Activated CD4-positive, alpha-beta T cell treated with anti-CD3 and anti-CD28 coated beads for 4 hours (primary cell): ENCODE measurements around the gene GPA33.

Source experiments
- DNase-seq, 2 donors: peaks; one replicate each; pipeline ENCODE4 v3.0.0-alpha.2; 2020

GPA33 gene, protein sequence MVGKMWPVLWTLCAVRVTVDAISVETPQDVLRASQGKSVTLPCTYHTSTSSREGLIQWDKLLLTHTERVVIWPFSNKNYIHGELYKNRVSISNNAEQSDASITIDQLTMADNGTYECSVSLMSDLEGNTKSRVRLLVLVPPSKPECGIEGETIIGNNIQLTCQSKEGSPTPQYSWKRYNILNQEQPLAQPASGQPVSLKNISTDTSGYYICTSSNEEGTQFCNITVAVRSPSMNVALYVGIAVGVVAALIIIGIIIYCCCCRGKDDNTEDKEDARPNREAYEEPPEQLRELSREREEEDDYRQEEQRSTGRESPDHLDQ

DNA sequence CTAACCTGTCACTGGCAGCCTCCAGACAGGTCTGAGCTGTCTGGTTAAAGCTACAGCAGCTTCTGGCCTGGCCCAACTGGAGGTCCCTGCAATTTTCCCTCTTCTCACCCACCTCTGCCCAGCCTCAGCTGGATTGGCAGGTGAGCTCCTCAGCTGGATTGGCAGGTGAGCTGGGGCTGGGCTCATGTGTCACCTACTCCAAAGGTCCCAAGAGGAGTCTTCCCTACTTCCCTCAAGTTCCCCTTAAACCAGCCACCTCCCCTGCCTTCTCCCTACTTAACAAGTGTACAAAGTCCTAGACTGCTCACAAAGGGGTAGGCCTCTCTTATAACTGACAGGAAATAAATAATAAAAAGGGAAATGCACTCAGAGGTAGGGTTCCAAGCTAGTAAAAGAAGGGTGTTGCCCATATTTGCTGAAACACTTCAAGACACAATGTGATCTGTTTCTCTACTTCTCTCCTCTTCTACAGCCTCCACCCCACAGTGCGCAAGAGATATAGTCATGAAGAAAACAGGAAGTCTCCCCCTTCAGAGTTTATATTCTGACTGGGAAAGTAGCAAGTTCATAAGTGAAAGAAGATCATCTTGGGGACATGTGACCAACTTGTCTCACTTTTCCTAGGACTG, at the start of gene GPA33:
Gene GPA33 (minus strand): TSS at position 64 of the 629 bp plus-strand sequence. CDS start 90 bp downstream, outside the sequence.
- peak in 1 of 2 donors; percentile 14 for DNase-seq

DNA sequence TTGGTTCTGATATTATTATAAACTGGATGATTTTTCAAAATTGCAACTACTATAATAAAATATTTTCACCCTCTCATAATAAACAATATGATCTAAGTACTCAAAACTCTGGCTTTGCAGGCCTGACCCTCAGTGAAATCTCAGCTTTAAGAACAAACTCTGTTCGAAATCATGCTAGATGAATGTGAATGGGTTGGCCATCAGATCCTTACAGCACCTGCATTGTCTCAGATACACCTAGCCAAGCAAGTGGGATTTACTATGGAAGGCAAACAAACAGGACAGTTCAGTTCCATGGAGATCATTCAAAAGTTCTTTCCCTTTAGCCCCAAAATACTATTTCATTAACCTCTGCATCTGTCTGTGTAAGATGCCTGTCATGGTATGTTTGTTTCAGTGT, 48.5 kb upstream of the GPA33 start:
- no peak for DNase-seq

DNA sequence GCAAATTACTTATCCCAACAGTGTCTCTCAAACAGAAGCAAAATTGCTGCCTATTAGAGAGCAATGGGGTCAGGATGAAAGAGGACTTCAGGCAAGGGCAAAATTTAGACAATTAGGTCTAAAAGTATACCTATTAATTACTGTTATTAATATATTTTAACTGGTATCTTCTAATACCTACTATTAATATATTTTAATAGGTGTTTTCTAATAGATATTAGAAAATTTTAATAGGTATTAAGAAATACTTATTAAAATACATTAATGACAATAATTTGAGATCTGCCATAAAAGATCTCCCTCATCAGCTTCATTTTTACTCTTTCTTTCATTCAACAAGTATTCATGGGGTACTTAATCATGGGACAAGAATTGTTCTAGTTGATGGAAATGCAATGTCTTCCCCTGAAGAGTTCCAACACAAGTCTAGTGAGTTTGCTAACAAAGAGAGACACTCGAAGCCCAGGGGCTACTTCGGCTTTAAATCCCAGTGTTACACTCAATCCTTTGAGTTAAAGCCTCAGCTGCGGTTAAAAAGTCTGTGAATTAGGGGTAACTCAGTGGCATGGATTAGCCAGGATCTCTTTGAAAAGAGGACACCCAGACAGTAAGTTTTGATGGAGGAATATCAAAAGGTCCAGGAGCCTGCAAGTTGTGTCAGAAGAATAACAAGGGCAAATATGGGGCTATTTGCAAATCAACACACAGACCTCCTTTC, 47.8 kb upstream of the GPA33 start:
- DNase-seq, result no peak

DNA sequence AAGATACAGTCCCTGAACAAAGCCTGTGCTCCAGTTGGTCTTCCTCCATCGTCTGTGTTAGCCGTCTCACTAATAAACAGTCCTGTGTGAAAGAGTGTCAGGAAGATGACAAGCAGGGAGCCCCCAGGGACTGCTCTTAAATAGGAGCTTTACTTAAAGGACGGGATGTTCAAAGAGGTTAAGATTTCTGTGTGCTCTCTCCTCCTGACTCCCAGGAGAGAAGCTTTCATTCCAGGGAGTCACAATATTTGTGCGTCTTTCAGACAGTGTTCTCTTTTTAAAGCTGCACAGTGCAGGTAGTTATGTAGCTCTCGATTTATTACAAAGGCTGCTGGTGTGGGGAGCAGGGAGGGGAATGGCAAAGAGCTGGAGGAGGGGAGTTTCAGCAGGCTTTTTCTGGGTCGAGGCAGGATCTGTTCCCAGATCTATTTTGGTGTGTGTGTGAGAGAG, 47.2 kb upstream of the GPA33 start:
- no peak for DNase-seq

DNA sequence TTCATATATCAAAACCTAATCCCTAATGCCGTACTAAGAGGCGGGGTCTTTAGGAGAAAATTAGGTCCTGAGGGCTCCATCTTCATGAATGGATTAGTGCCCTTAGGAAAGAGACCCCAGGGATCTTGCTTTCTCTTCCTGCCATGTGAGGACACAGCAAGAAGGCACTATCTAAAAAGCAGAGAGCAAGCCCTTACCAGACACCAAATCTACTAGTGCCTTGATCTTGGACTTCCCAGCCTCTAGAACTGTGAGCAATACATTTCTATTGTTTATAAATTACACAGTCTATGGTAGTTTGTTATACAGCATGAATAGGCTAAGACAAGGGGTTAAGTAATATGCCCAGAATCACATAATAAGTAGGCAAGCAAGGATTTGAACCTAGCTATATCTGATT, 46.6 kb upstream of the GPA33 start:
- no peak for DNase-seq

DNA sequence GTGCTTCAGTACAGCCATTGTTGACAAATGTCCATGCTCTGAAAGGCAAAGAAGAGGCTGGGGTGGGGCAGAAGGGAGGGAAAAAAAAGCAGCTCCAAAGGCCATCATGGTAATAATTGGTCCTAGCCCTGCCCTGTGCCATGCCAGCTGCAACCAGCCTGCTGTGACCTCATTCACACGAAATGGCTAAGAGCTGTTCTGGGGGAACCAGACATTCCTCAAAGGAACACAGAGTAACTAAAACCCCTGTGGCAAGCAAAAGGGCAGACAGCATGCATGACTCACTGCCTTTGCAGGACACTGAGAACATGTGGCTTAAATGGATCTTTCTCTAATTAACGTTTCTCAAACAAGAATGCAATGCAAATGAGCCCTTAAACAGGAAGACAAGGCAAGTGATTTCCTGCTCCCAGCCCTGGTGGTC, 46.0 kb upstream of the GPA33 start:
- no peak for DNase-seq

DNA sequence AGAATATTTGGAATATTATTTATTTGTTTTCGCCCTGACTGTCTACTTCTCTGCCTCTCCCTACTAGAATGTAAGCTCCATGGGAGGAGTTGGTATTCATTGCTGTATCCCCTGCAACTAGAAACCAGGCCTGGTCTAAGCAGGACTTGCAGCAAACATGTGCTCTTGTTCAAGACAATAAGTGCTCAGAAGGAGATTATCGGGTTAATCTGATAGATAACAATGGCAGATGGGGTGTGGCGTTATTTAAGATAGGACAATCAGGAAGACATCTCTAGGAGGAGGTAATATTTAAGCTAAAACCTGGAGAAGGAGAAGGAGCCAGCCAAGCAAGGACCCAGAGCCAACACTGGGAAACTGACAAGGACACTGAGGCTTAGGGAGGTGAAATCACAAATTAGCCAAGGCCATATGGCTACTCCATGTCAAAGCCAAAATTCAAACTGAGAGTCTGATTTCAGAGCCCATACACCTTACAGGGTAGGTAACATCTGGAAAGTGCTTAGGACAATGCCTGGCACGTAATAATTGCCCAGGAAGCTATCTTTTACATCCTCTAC, 45.2 kb upstream of the GPA33 start:
- DNase-seq, result no peak

DNA sequence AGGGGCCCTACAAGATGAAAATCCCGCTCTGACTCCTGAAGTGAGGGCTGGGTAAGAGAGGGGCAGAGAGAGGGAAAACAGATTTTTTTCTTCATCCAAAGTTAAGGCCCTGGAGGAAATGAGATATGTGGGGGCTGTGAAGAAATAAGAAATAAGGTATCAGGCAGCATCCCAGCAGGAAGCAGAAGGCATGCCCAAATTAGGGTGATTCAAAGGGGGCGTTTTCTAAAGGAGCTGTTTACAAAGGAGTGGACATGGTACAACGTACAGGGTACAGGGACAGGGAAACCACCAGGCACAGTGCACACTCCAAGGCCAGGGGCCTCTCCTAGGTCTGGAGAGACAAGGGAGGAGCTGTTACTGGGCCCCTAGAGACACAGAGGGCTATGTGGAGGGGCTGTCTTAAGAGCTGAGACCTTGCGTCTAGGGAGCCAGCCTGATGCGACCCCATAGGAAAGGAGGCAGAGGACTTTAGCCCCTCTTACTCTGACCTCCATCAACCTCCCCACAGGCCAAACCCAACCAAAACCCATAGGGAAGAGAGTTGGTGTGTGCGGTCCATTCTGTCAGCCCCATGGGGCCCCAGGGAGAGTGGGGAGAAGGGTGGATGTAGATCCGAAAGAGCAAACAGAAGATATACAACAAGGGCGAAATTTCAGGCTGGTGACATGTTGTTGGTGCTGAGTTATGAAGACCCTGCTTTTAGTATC, 42.3 kb upstream of the GPA33 start:
- no peak for DNase-seq

DNA sequence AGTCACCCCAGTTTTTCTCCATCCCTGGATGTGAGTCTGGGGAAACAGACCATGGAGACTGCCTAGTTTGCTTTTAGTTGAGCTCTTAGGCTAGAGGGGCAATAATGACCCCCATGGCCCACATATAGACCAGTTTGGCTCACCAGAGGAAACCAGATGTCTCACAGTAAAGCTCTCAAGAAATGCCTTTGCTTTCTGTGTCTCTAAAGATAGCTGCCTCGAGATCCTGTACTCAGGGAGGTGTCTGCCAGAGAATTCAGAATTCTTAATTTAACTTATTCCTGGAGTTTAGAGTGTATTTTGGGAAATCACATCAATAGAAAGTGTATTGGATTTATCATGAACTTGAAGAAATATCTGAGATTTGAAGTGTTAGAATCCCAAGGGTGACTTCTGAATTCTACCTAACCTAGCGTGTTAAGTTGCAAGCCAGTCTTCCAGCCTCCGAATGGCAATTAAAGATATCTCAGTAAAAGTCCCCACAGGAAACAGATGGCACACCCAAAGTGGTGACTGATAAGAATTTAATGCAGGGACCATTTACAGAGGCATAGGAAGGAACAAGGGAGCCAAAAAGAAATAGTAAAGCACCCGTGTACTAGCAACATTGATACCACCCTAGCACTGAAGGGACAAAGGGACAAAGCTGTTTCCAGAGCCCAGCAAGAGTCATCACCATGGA, 40.8 kb upstream of the GPA33 start:
- no peak for DNase-seq

DNA sequence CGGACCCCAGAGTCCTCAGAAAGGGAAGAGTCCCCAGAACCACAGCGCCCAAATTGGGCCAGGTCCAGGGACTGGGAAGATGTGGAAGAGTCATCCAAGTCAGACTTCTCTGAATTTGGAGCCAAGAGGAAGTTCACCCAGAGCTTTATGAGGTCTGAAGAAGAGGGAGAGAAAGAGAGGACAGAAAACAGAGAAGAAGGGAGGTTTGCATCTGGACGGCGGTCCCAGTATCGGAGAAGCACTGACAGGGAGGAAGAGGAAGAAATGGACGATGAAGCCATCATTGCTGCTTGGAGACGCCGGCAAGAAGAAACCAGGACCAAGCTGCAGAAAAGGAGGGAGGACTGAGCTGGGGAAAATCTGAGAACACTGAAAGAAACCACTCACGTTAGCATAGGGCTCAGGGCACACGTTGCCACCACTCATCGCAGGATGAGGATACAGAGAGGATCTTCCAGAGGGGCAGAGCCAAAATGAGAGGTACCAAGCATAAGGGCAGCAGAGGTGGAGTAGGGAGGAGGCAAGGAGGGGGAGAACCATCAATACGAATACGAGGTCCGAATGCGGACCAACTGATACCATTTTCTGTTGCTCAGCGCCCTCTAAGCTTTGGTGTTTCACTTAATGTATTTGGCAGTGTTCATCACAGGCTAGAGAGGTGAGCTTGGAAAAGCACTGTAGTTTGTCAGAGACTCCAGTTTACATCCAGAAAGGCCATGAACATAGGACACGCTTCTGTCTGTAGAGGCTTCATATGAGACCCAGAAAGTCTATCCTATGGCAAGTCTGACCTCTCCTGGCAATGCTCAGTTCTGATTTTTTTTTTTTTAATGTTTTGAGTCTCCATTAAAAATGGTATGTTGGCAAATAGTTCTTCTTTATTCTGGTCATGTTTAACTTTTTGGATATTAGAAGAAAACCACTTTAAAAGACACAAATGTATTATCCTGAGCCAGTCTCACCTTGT, 38.4 kb upstream of the GPA33 start:
- DNase-seq, result no peak

DNA sequence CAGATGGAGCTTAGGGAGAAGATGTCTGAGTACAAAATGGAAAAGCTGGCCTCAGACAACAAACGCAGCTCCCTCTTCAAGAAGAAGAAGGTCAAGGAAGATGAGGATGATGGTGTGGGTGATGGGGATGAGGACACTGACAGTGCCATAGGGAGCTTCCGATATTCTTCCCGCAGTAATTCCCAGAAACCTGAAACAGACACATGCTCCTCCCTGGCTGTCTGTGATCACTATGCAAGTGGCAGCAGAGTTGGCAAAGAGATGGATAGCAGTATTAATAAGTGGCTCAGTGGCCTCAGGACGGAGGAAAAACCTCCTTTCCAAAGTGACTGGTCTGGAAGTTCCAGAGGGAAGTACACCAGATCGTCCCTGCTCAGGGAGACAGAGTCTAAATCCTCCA, 37.5 kb upstream of the GPA33 start:
- DNase-seq, result no peak

DNA sequence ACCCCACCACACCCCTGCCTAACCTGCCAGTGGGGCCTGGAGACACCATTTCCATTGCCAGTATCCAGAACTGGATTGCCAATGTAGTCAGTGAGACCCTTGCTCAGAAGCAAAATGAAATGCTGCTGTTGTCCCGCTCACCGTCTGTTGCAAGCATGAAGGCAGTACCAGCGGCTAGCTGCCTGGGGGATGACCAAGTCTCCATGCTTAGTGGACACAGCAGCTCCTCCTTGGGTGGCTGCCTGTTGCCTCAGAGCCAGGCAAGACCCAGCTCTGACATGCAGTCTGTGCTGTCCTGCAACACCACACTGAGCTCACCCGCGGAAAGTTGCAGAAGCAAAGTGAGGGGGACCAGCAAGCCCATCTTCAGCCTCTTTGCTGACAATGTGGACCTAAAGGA, 37.1 kb upstream of the GPA33 start:
- no peak for DNase-seq

DNA sequence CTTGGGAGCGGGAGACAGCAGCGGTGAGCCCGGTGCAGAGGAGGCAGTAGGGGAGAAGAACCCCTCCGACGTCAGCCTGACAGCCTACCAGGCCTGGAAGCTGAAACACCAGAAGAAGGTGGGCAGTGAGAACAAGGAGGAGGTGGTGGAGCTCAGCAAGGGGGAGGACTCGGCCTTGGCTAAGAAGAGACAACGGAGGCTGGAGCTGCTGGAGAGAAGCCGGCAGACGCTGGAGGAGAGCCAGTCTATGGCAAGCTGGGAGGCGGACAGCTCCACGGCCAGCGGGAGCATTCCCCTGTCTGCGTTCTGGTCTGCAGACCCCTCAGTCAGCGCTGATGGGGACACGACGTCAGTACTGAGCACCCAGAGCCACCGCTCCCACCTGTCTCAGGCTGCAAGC, 36.6 kb upstream of the GPA33 start:
- no peak for DNase-seq

DNA sequence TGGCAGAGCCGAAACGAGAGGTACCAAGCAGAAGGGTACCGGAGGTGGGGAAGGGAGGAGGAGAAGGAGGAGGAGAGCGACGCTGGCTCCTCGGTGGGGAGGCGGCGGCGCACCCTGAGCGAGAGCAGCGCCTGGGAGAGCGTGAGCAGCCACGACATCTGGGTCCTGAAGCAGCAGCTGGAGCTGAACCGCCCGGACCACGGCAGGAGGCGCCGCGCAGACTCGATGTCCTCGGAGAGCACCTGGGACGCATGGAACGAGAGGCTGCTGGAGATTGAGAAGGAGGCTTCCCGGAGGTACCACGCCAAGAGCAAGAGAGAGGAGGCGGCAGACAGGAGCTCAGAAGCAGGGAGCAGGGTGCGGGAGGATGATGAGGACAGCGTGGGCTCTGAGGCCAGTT, 36.1 kb upstream of the GPA33 start:
- no peak for DNase-seq

DNA sequence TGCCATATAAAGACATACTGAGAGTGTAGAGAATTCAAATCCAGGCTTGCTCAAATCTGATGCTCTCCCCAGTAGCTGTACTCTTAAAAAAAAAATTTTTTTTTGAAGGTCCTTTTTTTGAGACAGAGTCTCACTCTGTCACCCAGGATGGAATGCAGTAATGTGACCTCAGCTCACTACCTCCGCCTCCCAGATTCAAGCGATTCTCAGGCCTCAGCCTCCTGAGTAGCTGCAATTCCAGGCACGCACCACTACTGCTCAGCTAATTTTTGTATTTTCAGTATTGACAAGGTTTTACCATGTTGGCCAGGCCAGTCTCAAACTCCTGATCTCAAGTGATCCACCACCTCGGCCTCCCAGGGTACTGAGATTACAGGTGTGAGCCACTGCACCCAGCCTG, 32.4 kb upstream of the GPA33 start:
- DNase-seq, result no peak

DNA sequence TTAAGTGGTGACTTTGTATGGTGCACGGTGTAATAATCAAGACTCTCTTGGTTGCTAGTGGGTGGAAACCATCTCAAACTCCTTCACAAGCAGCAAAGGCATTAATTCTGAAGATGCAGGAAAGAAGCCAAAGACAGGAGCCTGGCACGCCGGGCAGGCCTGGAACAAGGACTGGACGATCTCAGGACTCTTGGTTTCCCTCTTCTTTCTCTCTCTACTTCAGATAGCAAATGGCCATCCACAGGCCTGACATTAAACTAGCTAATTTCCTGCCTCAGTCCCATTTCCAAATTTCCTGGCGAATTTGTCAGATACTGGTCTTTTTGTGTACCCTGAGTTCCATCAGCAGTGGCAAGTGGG, 31.9 kb upstream of the GPA33 start:
- DNase-seq, result no peak

DNA sequence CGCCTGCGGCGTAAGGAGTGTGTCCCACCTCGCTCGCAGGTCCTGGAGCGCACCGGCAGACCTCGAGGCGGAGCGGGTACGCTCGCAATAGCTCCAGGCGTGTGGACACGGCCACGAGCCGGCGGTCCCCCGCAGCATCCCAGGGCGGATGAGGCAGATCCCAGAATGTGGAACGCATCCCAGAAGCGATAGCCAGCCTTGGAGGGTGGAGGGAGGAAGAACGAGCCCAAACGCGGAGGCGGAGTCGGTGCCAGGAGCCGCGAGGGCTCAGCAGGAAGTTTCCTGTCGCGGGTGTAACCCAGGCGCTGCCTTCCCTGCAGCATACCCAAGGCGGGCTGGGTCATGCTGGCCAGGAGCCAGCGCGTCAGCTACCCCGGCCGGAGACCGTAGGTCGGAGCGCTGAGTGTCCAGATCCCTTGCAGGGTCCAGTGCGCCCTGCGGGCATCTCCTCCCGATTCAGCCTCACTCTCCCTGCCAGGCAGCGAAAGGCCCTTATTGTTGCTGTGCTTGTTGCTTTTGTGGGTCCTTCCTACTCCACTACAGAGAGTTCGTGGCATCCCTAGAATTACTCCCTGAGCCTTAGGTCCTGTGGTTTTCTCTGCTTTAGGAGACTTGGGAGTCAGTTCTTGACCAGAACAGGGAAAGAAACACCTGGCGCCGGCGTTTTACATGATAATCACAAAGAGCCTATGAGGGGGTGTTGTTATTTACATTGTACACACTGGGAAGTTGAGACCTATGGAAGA, 31.4 kb upstream of the GPA33 start:
- DNase-seq, result peak; percentile 16 to 35

DNA sequence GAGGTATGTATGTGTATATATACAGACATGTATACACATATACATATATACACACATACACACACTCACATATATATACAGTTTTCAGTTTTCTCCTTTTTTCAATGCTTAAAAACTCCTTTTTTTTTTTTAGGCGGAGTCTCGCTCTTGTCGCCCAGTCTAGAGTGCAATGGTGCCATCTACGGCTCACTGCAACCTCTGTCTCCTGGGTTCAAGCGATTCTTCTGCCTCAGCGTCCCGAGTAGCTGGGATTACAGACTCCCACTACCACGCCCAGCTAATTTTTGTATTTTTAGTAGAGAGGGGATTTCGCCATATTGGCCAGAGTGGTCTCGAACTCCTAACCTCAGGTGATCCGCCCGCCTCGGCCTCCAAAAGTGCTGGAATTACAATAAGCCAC, 30.7 kb upstream of the GPA33 start:
- no peak for DNase-seq

DNA sequence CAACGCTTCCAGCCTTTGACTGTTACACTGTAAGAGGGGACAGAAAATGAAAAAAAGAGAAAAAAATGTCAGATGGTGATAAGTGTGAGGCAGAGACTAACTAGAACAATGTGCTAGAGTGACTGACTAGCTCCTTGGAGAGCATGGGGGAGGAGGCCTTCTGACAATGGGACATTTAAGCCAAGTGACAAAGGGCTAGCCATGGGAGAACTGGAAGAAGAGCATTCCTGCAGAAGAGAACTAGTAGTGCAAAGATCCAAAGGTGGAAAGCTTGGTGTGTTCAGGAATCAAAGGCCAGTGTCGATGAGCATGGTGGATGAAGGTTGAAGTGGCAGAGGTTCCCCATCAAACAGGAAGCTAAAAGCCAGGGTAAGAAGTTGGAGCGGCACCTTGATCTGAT, 29.5 kb upstream of the GPA33 start:
- no peak for DNase-seq

DNA sequence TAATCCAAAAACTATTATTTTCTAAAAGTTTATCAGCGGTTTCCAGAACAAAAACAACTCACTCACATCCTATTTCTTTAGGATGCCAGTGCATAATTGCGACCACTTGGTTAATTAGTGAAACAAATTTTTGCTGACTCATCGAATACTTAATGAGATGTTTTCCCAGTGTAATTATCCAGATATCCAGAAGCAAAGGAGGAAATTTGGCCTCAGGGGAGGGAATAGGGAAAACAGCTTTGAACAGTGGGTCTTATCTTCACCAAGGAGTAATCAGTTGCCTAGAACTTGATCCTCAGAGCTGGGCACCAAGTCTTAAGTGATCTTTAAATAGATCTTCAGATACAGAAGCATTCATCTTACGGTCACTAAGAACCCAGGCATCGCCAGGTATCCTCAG, 28.0 kb upstream of the GPA33 start:
- no peak for DNase-seq

DNA sequence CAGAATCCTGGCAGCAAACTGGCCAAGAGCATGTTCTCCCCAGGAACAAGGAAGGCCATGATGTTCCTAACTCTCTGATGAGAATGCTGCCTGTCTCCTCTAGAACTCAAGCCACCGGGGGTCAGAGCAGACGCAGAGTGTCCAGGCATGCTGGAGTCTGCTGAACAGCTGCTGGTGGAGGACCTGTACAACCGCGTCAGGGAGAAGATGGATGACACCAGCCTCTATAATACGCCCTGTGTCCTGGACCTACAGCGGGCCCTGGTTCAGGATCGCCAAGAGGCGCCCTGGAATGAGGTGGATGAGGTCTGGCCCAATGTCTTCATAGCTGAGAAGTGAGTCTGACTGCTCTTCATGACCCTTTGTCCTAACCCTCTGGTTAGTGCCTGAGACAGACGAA, 27.0 kb upstream of the GPA33 start:
- no peak for DNase-seq
